HepG2 (cell line): ENCODE results near the gene ARPC1A. TPM values are rescaled to one million over a fixed set of nuclear protein-coding genes. Genes with fewer than 3 reads are reported as not detected.

ENCODE experiments used
- AHR ChIP-seq: IDR thresholded peaks from 2 replicates; pipeline ENCODE4 v1.6.1; 2018; ENCODE audit warnings: missing genetic modification reagents, missing compliant biosample characterization
- CENPBD1 ChIP-seq: sonication (generic); formaldehyde crosslinking; IDR thresholded peaks from 2 replicates; pipeline ENCODE4 v1.8.0; 2022; ENCODE audit warnings: missing genetic modification reagents, low read depth, mild to moderate bottlenecking, borderline replicate concordance
- HDAC1 ChIP-seq: sonication (generic); formaldehyde crosslinking; IDR thresholded peaks from 2 replicates; pipeline ENCODE4 v1.5.1; 2020; ENCODE audit warnings: mild to moderate bottlenecking, missing genetic modification reagents
- HNF4A ChIP-seq: sonication (generic); formaldehyde crosslinking; IDR thresholded peaks from 2 replicates; pipeline ENCODE4 v1.4.0; 2020; ENCODE audit warnings: missing genetic modification reagents
- MLLT10 ChIP-seq: sonication (generic); formaldehyde crosslinking; IDR thresholded peaks from 2 replicates; pipeline ENCODE4 v1.4.0; 2020; ENCODE audit warnings: missing genetic modification reagents
- NPAS2 ChIP-seq: sonication (generic); formaldehyde crosslinking; IDR thresholded peaks from 2 replicates; pipeline ENCODE4 v1.8.0; 2022; ENCODE audit warnings: mild to moderate bottlenecking, missing genetic modification reagents, borderline replicate concordance
- RAD51 ChIP-seq: fragments of 450-650 bp; IDR thresholded peaks from 2 replicates; pipeline ENCODE4 v1.6.1; 2016; ENCODE audit warnings: borderline replicate concordance
- SIX1 ChIP-seq: sonication (generic); formaldehyde crosslinking; IDR thresholded peaks from 2 replicates; pipeline ENCODE4 v1.4.0; 2020; ENCODE audit warnings: missing genetic modification reagents, borderline replicate concordance
- ZBTB39 ChIP-seq: sonication (generic); formaldehyde crosslinking; IDR thresholded peaks from 2 replicates; pipeline ENCODE4 v1.5.0; 2020; ENCODE audit warnings: missing genetic modification reagents
- ZFX ChIP-seq: sonication (generic); formaldehyde crosslinking; IDR thresholded peaks from 2 replicates; pipeline ENCODE4 v1.4.0; 2020; ENCODE audit warnings: mild to moderate bottlenecking, low read depth, missing genetic modification reagents, moderate library complexity
- ZNF142 ChIP-seq: sonication (generic); formaldehyde crosslinking; IDR thresholded peaks from 2 replicates; pipeline ENCODE4 v1.4.0; 2020; ENCODE audit warnings: missing genetic modification reagents
- ZNF317 ChIP-seq: sonication (generic); formaldehyde crosslinking; IDR thresholded peaks from 2 replicates; pipeline ENCODE4 v1.5.0; 2020; ENCODE audit warnings: mild to moderate bottlenecking, missing genetic modification reagents
- ZNF367 ChIP-seq: sonication (generic); formaldehyde crosslinking; IDR thresholded peaks from 2 replicates; pipeline ENCODE4 v1.4.0; 2020; ENCODE audit warnings: missing genetic modification reagents, borderline replicate concordance
- ZNF460 ChIP-seq: sonication (generic); formaldehyde crosslinking; IDR thresholded peaks from 2 replicates; pipeline ENCODE4 v1.5.1; 2020; ENCODE audit warnings: missing genetic modification reagents, mild to moderate bottlenecking, borderline replicate concordance
- ZNF556 ChIP-seq: sonication (generic); formaldehyde crosslinking; IDR thresholded peaks from 2 replicates; pipeline ENCODE4 v1.4.0; 2020; ENCODE audit warnings: mild to moderate bottlenecking, missing genetic modification reagents, borderline replicate concordance
- ZNF574 ChIP-seq: sonication (generic); formaldehyde crosslinking; IDR thresholded peaks from 2 replicates; pipeline ENCODE4 v1.4.0; 2020; ENCODE audit warnings: missing genetic modification reagents
- ZNF615 ChIP-seq: sonication (generic); formaldehyde crosslinking; IDR thresholded peaks from 2 replicates; pipeline ENCODE4 v1.5.0; 2020; ENCODE audit warnings: mild to moderate bottlenecking, missing genetic modification reagents, borderline replicate concordance
- ZNF749 ChIP-seq: sonication (generic); formaldehyde crosslinking; IDR thresholded peaks from 2 replicates; pipeline ENCODE4 v1.8.0; 2022; ENCODE audit warnings: mild to moderate bottlenecking, missing genetic modification reagents, moderate library complexity, borderline replicate concordance
- polyA plus RNA-seq, 8 experiments: library from polyadenylated mRNA; depleted of rRNA in 3 of 8; stranded (reverse) in 7 of 8; unstranded in 1 of 8; fragments of >200 nt; fragmentation: Illumina TruSeq in 4 of 8; extraction: Trizol in 4 of 8; gene quantifications; 2 replicates each; pipeline versions ENCODE4 v1.2.1 to v1.2.3, GENCODE V29; 2011 to 2016; ENCODE audit warnings: low read depth in 4 of 8, missing spikeins in 1 of 8, mixed read lengths in 1 of 8; ENCODE audit not compliant: insufficient read depth in 1 of 8
- total RNA-seq, 5 experiments: library from RNA; depleted of rRNA; stranded (reverse); fragments of >200 nt; fragmentation: Illumina TruSeq; extraction: Trizol; gene quantifications; 2 replicates each; pipeline ENCODE4 v1.2.3, GENCODE V29; 2016; ENCODE audit warnings: low read depth in 1 of 5

The ARPC1A gene
- total and polyA plus RNA-seq, 2 of the 13 experiments (the other 11 are each of a cell fraction or from before 2014, with no cell fraction given), result 44.3 to 88.5 TPM

GRCh38 chr7:99380823-99381663 lies 55.3 kb downstream of the ARPC1A start (continued):
- TF ChIP-seq AHR (no peak), HDAC1 (CRISPR knock-in tag) (peak; percentile 41; the same call in 1 of the 2 replicates), ZNF574 (CRISPR knock-in tag) (no peak; the same call in 1 of the 2 replicates), ZFX (CRISPR knock-in tag) (peak; percentile 15; the same call in 1 of the 2 replicates), ZNF367 (CRISPR knock-in tag) (no peak), CENPBD1 (CRISPR knock-in tag) (no peak), NPAS2 (CRISPR knock-in tag) (no peak), ZNF556 (no peak), ZNF460 (CRISPR knock-in tag) (no peak), ZNF142 (CRISPR knock-in tag) (no peak; the same call in 1 of the 2 replicates), ZBTB39 (CRISPR knock-in tag) (no peak), RAD51 (no peak), HNF4A (CRISPR knock-in tag) (peak; percentile 74), ZNF749 (CRISPR knock-in tag) (0 out of 2 replicates have a peak, but pooled peaks have one; percentile 29), ZNF317 (no peak), MLLT10 (no peak), ZNF615 (CRISPR knock-in tag) (no peak), SIX1 (CRISPR knock-in tag) (no peak)
